Naive B cell (primary cell): ENCODE data around the gene SMC5. TPM values are rescaled to one million over a fixed set of nuclear protein-coding genes. Genes with fewer than 3 reads are reported as not detected.
"Not testable (repeated sequence)": the region's sequence is repeated elsewhere in the genome, so short reads cannot be mapped to it uniquely, and the experiment has no call there.

ENCODE experiments used
- ATAC-seq, 2 donors: fragments of 150-1000 bp; cut with Tn5 transposase; 2 replicates each; pipeline ENCODE4 v1.10.0; 2021; ENCODE audit warnings: low read depth in 2 of 2, mild to moderate bottlenecking in 2 of 2, moderate library complexity in 2 of 2
- DNase-seq: peaks from one replicate; pipeline ENCODE4 v3.0.0; 2022
- H3K27ac Mint-ChIP-seq, 6 donors: one replicate each; pipeline ENCODE4 v1.8.0; 2020 to 2022; ENCODE audit warnings: mild to moderate bottlenecking in 6 of 6, mixed read lengths in 6 of 6, moderate library complexity in 5 of 6, inconsistent platforms in 2 of 6
- H3K27me3 Mint-ChIP-seq, 3 donors: one replicate each; pipeline ENCODE4 v1.8.0; 2021 to 2022; ENCODE audit warnings: mixed read lengths in 3 of 3, mild to moderate bottlenecking in 1 of 3
- H3K36me3 Mint-ChIP-seq, 2 donors: one replicate each; pipeline ENCODE4 v1.8.0; 2020 to 2022; ENCODE audit warnings: mixed read lengths in 2 of 2, inconsistent platforms in 1 of 2, mild to moderate bottlenecking in 1 of 2
- H3K4me1 Mint-ChIP-seq, 3 donors: one replicate each; pipeline ENCODE4 v1.8.0; 2020 to 2022; ENCODE audit warnings: mixed read lengths in 3 of 3, inconsistent platforms in 1 of 3, mild to moderate bottlenecking in 1 of 3, moderate library complexity in 1 of 3
- H3K4me3 Mint-ChIP-seq, 8 donors: one replicate each; pipeline ENCODE4 v1.8.0; 2020 to 2022; ENCODE audit warnings: mild to moderate bottlenecking in 8 of 8, mixed read lengths in 8 of 8, moderate library complexity in 8 of 8, inconsistent platforms in 2 of 8
- H3K9me3 Mint-ChIP-seq, 7 donors: one replicate each; pipeline ENCODE4 v1.8.0; 2020 to 2022; ENCODE audit warnings: mixed read lengths in 7 of 7, mild to moderate bottlenecking in 5 of 7, inconsistent platforms in 2 of 7, moderate library complexity in 1 of 7
- polyA plus RNA-seq, 6 donors: library from polyadenylated mRNA; unstranded; fragments of 300-500 nt; fragmentation: Illumina TruSeq; gene quantifications; one replicate each; pipeline ENCODE4 v1.2.3, GENCODE V29; 2021; ENCODE audit warnings: low read depth in 6 of 6

The SMC5 gene
- polyA plus RNA-seq = 10 to 100 TPM in 5 of 6 donors, 1 to 10 TPM in 1; 7.4 to 22.8 (median 15.8) TPM

GRCh38 chr9:70258692-70259511 is at the start of gene SMC5:
TSS of gene SMC5 (plus strand) at chr9:70258978. CDS start at chr9:70259079, 101 bp downstream.
- Mint-ChIP-seq H3K9me3 (no peaks in the 10 kb centered on the region), H3K4me1 (peaks cover 43 to 50% (median 45%) of the 10 kb centered on the region in 3 donors), H3K4me3 (peak within 1 kb of the TSS; percentile 87 to 96 (median 92)), H3K27ac (peak within 1 kb of the TSS; percentile 91 to 98 (median 95)), H3K27me3 (no peaks in the 10 kb centered on the region), H3K36me3 (peaks cover 4 to 16% of the 10 kb centered on the region in 2 donors)
- DNase-seq (peak; percentile 93), ATAC-seq (peak; percentile 83)

- Mint-ChIP-seq H3K36me3 (peaks cover 21 to 26% of the 10 kb centered on the region in 2 donors), H3K27me3 (peaks cover 0 to 11% (median 5%) of the 10 kb centered on the region in 3 donors)
Measured at GRCh38 chr9:70217029-70217428, 41.7 kb upstream of the SMC5 start.

GRCh38 chr9:70218767-70219166 is 40.0 kb upstream of the SMC5 start:
- Mint-ChIP-seq H3K27ac (no peak overlapping the region), H3K27me3 (peaks cover 0 to 11% (median 5%) of the 10 kb centered on the region in 3 donors), H3K36me3 (peaks cover 11 to 12% of the 10 kb centered on the region in 2 donors), H3K4me1 (no peaks in the 10 kb centered on the region), H3K9me3 (peaks cover 0 to 12% (median 4%) of the 10 kb centered on the region in 7 donors), H3K4me3 (no peak overlapping the region)
- ATAC-seq (no peak), DNase-seq (no peak)

More at GRCh38 chr9:70217029-70217428, 41.7 kb upstream of the SMC5 start:
- DNase-seq = no peak
- Mint-ChIP-seq H3K9me3 (peaks cover 9 to 23% (median 12%) of the 10 kb centered on the region in 7 donors), H3K4me1 (no peaks in the 10 kb centered on the region), H3K27ac (no peak overlapping the region), H3K4me3 (no peak overlapping the region)
- no peak for ATAC-seq

- H3K27ac Mint-ChIP-seq = no peak overlapping the region
- peaks cover 0 to 3% (median 0%) of the 10 kb centered on the region in 7 donors for H3K9me3 Mint-ChIP-seq
- no peaks in the 10 kb centered on the region for H3K27me3 Mint-ChIP-seq
- H3K4me1 Mint-ChIP-seq = no peaks in the 10 kb centered on the region
- no peak for ATAC-seq
- no peak for DNase-seq
- no peak overlapping the region for H3K4me3 Mint-ChIP-seq
- no peaks in the 10 kb centered on the region for H3K36me3 Mint-ChIP-seq
Measured at GRCh38 chr9:70220216-70220615, 38.6 kb upstream of the SMC5 start.

- Mint-ChIP-seq H3K36me3 (no peaks in the 10 kb centered on the region), H3K27me3 (no peaks in the 10 kb centered on the region), H3K27ac (no peak overlapping the region), H3K4me1 (no peaks in the 10 kb centered on the region), H3K4me3 (no peak overlapping the region), H3K9me3 (peaks cover 0 to 4% (median 0%) of the 10 kb centered on the region in 7 donors)
- DNase-seq (no peak), ATAC-seq (no peak)
Measured at GRCh38 chr9:70222354-70222753, 36.4 kb upstream of the SMC5 start.

GRCh38 chr9:70228118-70228517 is 30.7 kb upstream of the SMC5 start:
- DNase-seq = no peak
- peaks cover 7 to 8% of the 10 kb centered on the region in 2 donors for H3K36me3 Mint-ChIP-seq
- no peak overlapping the region for H3K4me3 Mint-ChIP-seq
- H3K27me3 Mint-ChIP-seq = peaks cover 0 to 15% (median 5%) of the 10 kb centered on the region in 3 donors
- peaks cover 0 to 4% (median 0%) of the 10 kb centered on the region in 7 donors for H3K9me3 Mint-ChIP-seq
- H3K27ac Mint-ChIP-seq = no peak overlapping the region
- H3K4me1 Mint-ChIP-seq = no peaks in the 10 kb centered on the region
- no peak for ATAC-seq

GRCh38 chr9:70228611-70229010 is 30.2 kb upstream of the SMC5 start:
- Mint-ChIP-seq H3K27ac (peak overlapping the region in 2 of 6 donors; percentile 39 to 81), H3K27me3 (peaks cover 0 to 18% (median 10%) of the 10 kb centered on the region in 3 donors), H3K36me3 (peaks cover 7 to 8% of the 10 kb centered on the region in 2 donors), H3K4me1 (no peaks in the 10 kb centered on the region), H3K9me3 (peaks cover 0 to 4% (median 2%) of the 10 kb centered on the region in 7 donors), H3K4me3 (no peak overlapping the region)
- ATAC-seq (no peak), DNase-seq (no peak)

- no peak for ATAC-seq
- H3K36me3 Mint-ChIP-seq = peaks cover 7 to 8% of the 10 kb centered on the region in 2 donors
- peaks cover 0 to 22% (median 14%) of the 10 kb centered on the region in 3 donors for H3K27me3 Mint-ChIP-seq
- H3K27ac Mint-ChIP-seq = peak overlapping the region in 1 of 6 donors; percentile 81
- H3K4me3 Mint-ChIP-seq = no peak overlapping the region
- H3K4me1 Mint-ChIP-seq = no peaks in the 10 kb centered on the region
- no peak for DNase-seq
- H3K9me3 Mint-ChIP-seq = peaks cover 0 to 5% (median 2%) of the 10 kb centered on the region in 7 donors
Measured at GRCh38 chr9:70229026-70229425, 29.8 kb upstream of the SMC5 start.

GRCh38 chr9:70229579-70229978 is 29.2 kb upstream of the SMC5 start:
- ATAC-seq = no peak

GRCh38 chr9:70232476-70232875 is 26.3 kb upstream of the SMC5 start:
- peaks cover 7 to 8% of the 10 kb centered on the region in 2 donors for H3K36me3 Mint-ChIP-seq
- no peak for ATAC-seq
- no peak for DNase-seq
- H3K27me3 Mint-ChIP-seq = peaks cover 15 to 42% (median 22%) of the 10 kb centered on the region in 3 donors
- no peak overlapping the region for H3K4me3 Mint-ChIP-seq
- H3K9me3 Mint-ChIP-seq = peaks cover 0 to 9% (median 0%) of the 10 kb centered on the region in 7 donors
- no peaks in the 10 kb centered on the region for H3K4me1 Mint-ChIP-seq
- H3K27ac Mint-ChIP-seq = no peak overlapping the region

More at GRCh38 chr9:70229579-70229978, 29.2 kb upstream of the SMC5 start:
- Mint-ChIP-seq H3K27ac (no peak overlapping the region), H3K4me3 (no peak overlapping the region), H3K36me3 (peaks cover 7 to 8% of the 10 kb centered on the region in 2 donors), H3K9me3 (peaks cover 0 to 5% (median 2%) of the 10 kb centered on the region in 7 donors), H3K4me1 (no peaks in the 10 kb centered on the region), H3K27me3 (peaks cover 0 to 24% (median 14%) of the 10 kb centered on the region in 3 donors)
- DNase-seq = no peak

- H3K36me3 Mint-ChIP-seq, H3K27ac Mint-ChIP-seq, DNase-seq, H3K4me1 Mint-ChIP-seq, ATAC-seq: not testable (repeated sequence)
- Mint-ChIP-seq H3K4me3 (peak overlapping the region in 1 of 8 donors; percentile 37), H3K27me3 (peaks cover 15 to 37% (median 22%) of the 10 kb centered on the region in 3 donors), H3K9me3 (peaks cover 0 to 12% (median 6%) of the 10 kb centered on the region in 7 donors)
Measured at GRCh38 chr9:70234208-70234607, 24.6 kb upstream of the SMC5 start.

GRCh38 chr9:70245952-70246351 is 12.8 kb upstream of the SMC5 start:
- not testable (repeated sequence) for ATAC-seq

GRCh38 chr9:70250221-70250620 is 8.6 kb upstream of the SMC5 start:
- peaks cover 5 to 9% (median 6%) of the 10 kb centered on the region in 3 donors for H3K27me3 Mint-ChIP-seq
- no peak for DNase-seq
- no peak overlapping the region for H3K27ac Mint-ChIP-seq
- no peaks in the 10 kb centered on the region for H3K36me3 Mint-ChIP-seq
- H3K9me3 Mint-ChIP-seq = peaks cover 0 to 8% (median 0%) of the 10 kb centered on the region in 7 donors
- H3K4me3 Mint-ChIP-seq = no peak overlapping the region
- no peak for ATAC-seq
- H3K4me1 Mint-ChIP-seq = peaks cover 0 to 5% (median 0%) of the 10 kb centered on the region in 3 donors

More at GRCh38 chr9:70245952-70246351, 12.8 kb upstream of the SMC5 start:
- not testable (repeated sequence) for DNase-seq, H3K27ac Mint-ChIP-seq, H3K36me3 Mint-ChIP-seq, H3K4me3 Mint-ChIP-seq, H3K4me1 Mint-ChIP-seq
- Mint-ChIP-seq H3K27me3 (peaks cover 5 to 35% (median 29%) of the 10 kb centered on the region in 3 donors), H3K9me3 (peaks cover 0 to 11% (median 1%) of the 10 kb centered on the region in 7 donors)
